Amniotic epithelial cell (primary cell): ENCODE results near the gene IGF2R.
A peak's percentile ranks its signal among the peaks of the same experiment; 100 is the strongest.
"Not testable (repeated sequence)": the region's sequence is repeated elsewhere in the genome, so short reads cannot be mapped to it uniquely, and the experiment has no call there.

Experiments
- DNase-seq: peaks from one replicate; pipeline ENCODE4 v3.0.0-alpha.2; 2010; ENCODE audit warnings: low read depth

Gene IGF2R

DNA sequence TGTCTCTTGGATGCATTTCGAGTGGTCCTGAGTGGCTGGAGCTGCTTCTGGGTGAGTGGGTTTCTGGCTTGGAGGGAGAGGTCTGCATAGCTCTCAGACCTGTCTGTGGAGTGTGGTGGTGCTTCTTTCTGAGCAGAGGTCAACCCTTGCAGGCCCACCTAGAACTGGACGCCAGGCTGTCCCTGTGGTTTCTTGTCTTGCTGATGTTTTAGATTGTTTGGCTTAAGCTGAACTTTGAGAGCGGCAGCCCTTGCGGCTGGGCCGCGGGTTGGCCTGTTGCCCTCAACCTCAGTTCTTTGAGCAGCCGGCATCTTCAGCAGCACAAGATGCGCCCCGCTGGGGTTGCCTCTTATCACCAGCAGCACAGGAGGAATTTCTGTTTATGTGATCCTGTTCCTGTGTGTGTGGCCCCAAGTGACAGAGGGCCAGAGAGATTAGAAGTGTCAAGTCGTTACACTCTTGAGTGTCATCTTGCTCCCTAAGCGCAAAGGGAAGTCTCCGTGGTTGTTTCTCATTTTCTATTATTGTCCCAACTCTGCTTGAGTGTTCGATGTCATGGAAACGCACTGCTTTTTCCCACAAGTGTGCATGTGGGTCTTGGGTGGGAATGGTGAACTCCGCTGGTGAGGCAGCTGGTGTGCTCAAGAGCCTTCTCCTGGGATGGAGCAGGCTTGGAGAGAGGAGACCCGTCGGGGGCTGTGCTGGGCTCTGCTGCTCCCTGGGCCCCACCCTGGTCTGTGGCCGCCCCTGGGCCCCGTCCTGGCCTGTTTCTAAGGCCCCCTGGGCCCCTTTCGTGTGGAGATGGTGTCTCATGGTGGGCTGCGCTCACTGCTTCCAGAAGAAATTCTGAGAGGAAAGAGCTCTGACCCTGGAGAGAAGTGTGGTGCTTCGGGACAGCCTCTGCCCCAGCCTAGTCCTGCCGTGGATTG, 132.7 kb downstream of the IGF2R start:
- peak; percentile 12 for DNase-seq

- no peak for DNase-seq
Observed at GRCh38 chr6:160102399-160102798, 133.5 kb downstream of the IGF2R start.

DNA sequence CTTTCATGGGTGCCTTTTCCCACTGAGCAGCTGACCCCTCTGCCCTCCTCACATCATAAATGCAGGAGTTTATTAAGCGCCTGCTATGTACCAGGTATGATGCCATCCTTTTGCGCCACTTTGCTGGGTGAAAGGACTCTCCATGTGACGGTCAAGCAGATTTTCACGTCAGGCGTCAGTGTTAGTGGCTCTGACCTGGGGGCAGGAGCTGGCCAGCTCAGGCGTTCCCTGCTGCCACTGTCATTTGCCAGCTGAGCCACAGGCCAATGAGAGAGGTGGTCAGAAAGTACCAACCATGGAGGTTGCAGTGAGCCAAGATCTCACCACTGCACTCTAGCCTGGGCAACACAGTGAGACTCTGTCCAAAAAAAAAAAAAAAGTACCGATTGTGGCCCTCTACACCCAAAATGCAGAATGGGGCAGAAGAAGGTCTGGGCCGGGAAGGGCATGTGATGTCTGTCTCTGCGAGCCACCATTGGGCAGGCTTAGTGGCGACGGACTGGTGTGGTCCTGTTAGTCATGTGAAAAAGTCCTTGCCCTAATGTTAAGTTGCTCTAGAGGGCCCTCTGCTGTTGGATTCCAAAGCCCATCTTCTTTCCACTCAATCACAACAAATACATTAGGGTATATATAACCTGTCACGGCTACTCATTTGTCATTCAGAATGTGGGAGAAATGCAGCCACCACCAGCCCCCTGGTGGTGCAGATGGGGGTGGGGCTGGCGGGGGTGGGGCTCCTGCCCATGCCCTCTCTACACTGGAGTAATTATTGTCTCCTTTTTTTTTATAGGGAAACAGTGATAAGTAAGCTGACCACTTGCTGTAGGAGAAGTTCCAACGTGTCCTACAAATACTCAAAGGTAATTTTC, 134.3 kb downstream of the IGF2R start:
- DNase-seq, result peak; percentile 30

- no peak for DNase-seq
Observed at GRCh38 chr6:160103825-160104100, 134.9 kb downstream of the IGF2R start.

GRCh38 chr6:160104821-160105517, 136.1 kb downstream of the IGF2R start:
- no peak for DNase-seq

DNA sequence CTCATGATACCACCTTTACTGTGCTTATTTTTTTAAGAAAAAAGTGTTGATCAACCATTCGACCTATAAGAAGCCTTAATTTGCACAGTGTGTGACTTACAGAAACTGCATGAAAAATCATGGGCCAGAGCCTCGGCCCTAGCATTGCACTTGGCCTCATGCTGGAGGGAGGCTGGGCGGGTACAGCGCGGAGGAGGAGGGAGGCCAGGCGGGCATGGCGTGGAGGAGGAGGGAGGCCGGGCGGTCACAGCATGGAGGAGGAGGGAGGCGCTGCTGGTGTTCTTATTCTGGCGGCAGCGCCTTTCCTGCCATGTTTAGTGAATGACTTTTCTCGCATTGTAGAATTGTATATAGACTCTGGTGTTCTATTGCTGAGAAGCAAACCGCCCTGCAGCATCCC, 137.1 kb downstream of the IGF2R start:
- DNase-seq, result no peak

GRCh38 chr6:160106701-160107100, 137.8 kb downstream of the IGF2R start:
- no peak for DNase-seq

DNA sequence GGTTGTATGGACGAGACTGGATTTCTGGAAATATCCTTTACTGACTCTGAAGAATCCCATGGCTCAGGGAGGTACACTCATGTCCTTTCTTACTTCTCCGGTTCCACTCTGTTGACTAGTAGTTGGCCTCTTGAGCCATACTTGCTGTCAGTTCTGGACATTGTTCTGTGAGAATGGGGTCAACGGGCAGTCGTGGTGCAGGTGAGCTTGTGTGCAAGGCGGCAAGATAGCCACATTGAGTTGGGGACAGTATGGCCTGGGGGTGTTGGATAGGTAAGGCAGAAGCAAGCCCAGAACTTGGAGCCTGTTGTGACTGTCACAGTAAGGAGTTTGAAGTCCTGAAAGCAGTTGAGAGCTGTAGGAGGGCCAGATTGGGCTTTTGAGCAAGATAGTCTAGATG, 139.2 kb downstream of the IGF2R start:
- DNase-seq, result no peak

DNA sequence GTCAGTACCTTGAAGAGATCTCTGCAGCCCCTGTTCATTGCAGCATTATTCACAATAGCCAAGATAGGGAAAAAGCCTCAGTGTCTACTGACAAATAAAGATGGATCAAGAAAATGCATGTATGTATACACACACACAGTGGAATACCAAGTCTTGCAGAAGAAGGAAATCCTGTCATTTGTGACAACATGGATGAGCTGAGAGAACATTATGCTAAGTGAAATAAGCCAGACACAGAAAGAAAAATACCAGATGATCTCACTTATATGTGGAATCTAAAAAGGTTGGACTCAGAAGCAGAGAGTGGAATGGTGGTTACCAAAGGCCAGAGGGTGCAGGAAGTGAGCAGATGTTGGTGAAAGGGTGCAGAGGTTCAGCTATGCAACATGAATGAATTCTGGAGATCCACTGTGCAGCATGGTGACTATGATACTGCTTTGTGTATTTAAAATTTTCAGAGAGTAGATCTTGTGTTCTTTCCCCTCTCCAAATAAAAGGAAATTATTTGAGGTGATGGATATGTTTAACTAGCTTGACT, 141.8 kb downstream of the IGF2R start:
- peak; percentile 43 for DNase-seq

- DNase-seq, result no peak
Observed at GRCh38 chr6:160111806-160112205, 142.9 kb downstream of the IGF2R start.

GRCh38 chr6:160112628-160113299, 143.9 kb downstream of the IGF2R start:
- DNase-seq, result no peak

DNA sequence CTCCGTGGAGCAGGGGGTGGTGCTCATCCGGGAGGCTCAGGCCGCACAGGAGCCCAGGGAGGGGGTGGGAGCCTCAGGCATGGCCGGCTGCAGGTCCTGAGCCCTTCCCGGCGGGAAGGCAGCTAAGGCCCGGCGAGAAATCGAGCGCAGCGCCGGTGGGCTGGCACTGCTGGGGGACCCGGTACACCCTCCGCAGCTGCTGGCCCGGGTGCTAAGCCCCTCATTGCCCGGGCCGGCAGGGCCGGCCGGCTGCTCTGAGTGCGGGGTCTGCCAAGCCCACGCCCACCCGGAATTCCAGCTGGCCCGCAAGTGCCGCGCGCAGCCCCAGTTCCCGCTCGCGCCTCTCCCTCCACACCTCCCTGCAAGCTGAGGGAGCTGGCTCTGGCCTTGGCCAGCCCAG, 145.7 kb downstream of the IGF2R start:
- DNase-seq, result not testable (repeated sequence)

DNA sequence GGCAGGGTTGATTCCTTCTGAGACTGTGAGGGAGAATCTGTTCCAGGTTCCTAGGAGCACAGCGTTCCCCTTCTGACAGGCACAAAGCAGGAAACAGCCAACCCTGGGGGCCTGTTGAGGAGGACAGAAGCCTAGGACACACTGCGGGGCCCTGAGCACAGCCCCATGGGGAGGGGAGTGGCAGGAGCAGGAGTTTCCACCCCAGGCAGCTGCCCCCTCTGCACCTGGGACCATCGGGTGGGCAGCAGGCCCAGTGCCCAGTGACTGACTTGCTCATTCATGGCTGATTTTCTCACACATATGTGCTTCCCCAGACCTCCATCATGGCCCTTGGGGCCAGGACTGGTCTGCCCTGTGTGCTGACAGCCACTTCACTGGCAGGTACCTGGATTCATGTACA, 146.5 kb downstream of the IGF2R start:
- DNase-seq, result no peak

- DNase-seq, result no peak
Observed at GRCh38 chr6:160116411-160116810, 147.5 kb downstream of the IGF2R start.

DNA sequence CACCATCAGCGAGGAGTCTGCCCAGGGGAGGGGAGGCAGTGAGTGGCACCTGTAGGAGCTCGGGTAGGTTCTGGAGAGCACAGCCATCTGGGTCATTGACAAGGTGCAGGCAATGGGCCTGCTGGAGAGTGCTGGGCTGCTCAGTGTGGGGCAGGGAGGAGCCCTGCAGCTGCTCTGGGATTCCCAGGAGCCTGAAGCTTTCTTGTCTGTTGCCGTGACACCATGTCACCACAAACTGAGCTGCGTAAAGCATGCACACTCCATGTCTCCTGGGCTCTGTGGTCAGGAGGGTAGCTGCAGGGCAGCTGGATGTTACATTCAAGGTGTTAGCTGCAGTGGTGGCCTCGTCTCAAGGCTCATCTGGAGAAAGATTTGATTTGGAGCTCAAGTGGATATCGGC, 148.3 kb downstream of the IGF2R start:
- no peak for DNase-seq

DNA sequence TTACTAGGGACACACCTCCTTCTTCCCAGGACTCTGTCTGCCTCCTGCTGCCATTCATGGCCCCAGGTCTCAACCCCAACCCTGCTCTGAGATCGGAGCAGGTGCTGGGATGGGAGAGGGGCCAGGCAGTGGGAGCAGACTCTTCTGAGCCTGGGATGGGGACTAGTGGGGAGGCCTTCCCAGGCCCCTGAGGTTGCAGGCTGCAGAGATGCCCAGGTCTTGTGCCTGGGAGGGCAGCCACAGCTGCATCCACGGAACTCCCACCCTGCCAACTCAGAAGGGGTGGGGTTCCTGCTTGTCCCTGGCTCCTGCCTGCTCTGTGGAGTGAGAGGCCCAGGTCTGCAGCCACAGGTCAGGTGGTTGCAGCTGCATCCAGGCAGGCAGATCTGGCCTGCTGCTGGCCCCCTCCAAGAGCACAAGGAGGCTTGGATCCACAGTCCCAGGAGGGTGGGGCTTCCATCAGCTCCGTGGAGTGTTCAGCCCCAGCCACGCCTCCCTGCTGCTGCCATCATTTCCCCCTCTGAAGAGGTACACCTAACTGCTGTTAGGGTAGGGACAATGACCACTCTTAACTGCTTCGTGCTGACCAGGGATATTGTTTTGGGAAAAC, 149.8 kb downstream of the IGF2R start:
- no peak for DNase-seq

DNA sequence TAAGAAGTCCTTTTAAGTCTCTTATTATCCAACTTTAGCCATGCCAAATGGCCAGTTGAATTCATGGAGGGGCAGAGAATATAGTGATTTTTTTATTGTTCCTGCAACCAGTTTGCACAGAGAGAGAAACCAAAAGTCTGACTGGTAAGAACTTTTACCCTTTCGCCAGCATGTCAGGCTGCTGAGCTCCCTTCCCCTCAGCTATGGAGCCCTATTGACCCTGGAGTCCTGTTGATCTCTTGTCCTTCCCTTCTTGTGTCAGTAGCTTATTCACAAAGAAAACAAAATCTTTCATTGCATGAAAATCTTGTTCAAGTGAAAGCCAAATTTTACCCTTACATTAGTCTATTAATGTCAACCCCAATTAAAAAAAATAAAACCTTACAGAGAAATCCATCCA, 151.2 kb downstream of the IGF2R start:
- DNase-seq, result no peak

- no peak for DNase-seq
Observed at GRCh38 chr6:160121558-160121957, 152.7 kb downstream of the IGF2R start, which contains the start of gene SLC22A1. SLC22A1 (plus strand) TSS chr6:160121815; CDS start chr6:160121936, 121 bp downstream.

DNA sequence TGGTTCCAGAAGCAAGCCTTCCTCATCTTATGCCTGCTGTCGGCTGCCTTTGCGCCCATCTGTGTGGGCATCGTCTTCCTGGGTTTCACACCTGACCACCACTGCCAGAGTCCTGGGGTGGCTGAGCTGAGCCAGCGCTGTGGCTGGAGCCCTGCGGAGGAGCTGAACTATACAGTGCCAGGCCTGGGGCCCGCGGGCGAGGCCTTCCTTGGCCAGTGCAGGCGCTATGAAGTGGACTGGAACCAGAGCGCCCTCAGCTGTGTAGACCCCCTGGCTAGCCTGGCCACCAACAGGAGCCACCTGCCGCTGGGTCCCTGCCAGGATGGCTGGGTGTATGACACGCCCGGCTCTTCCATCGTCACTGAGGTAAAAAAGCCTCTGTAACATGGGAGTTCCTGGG, 153.1 kb downstream of the IGF2R start:
- DNase-seq, result no peak

- DNase-seq, result no peak
Observed at GRCh38 chr6:160122744-160123143, 153.9 kb downstream of the IGF2R start.

GRCh38 chr6:160124007-160124406, 155.1 kb downstream of the IGF2R start:
- DNase-seq, result no peak
